Measurements from ENCODE around the gene P3H2. TPM values are rescaled to one million over a fixed set of nuclear protein-coding genes. Genes with fewer than 3 reads are reported as not detected.
"Not testable (repeated sequence)": the region's sequence is repeated elsewhere in the genome, so short reads cannot be mapped to it uniquely, and the experiment has no call there.

The P3H2 gene
- total RNA-seq, 1 donor from 2014 or later = 11.4 TPM

DNA sequence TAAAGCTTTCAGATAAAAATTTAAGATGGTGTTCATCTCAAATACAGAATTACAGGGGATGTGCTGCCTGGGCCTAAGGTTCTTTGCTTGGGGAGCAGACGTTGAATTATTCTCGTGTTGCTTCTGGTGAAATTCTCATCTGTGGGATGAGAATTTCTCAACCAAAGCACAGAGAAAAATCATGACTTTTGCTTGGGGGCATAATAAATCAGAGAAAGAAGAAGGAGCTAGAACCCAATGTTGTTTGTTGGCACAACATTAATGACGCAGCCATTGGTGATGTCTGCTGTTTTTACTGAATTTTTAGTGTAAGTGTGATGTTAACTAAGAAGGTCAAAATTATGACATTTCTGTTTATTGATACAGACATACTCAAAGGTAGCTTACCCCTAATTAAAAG, 35.7 kb downstream of the P3H2 start:
- no peak for DNase-seq (ENCODE audit: low spot score)

DNA sequence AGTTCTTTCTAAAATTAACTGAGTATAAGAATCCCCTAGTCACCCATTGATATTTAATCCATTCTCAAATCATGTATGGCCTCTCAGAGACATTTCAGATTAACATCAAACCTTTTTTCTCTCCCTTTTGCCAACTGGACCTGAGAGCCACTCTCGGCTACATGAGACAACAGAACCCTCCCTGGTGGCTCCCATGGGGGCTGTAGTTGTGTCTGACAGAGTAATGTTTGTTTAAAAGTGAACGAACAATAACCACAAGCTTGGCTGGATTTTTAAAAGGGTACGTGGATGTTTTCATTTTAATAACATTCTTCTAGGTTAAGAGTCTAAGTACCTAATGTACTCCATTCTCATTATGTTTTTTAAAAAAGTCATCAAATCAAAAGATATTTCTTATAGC, 37.1 kb downstream of the P3H2 start:
- no peak for DNase-seq (ENCODE audit: low spot score)

DNA sequence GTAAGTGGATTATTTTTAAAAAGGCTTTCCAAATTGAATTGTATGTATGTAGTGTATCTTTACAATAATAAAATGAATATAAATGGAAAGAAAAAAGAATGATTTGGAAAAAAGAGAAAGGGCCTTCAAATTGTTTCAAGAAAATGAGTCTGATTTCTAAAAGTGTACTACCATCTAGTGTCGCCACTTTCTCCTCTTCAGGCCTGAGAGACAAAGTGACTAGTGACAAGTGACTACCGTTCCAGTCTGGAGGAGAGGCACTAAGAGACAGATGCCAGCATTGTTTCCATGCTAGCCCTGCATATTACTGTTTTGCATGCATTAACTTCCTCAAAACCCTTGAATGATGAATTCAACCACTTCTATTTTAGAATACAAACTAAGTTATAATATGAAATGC, 39.3 kb downstream of the P3H2 start:
- DNase-seq (ENCODE audit: low spot score) = no peak

DNA sequence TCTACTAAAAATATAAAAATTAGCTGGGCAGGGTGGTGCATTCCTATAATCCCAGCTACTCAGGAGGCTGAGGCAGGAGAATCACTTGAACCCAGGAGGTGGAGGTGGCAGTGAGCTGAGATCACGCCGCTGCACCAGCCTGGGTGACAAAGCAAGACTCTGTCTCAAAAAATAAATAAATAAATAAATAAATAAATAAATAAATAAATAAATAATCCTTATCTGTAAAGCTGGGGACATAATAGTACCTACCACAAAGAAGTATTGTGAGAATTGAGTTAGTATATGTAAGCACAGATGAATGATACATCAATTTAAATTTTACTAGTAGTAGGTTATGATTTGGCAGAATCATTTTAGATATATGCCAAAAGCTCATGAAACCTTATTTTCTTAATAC, 41.5 kb downstream of the P3H2 start:
- not testable (repeated sequence) for DNase-seq (ENCODE audit: low spot score)

DNA sequence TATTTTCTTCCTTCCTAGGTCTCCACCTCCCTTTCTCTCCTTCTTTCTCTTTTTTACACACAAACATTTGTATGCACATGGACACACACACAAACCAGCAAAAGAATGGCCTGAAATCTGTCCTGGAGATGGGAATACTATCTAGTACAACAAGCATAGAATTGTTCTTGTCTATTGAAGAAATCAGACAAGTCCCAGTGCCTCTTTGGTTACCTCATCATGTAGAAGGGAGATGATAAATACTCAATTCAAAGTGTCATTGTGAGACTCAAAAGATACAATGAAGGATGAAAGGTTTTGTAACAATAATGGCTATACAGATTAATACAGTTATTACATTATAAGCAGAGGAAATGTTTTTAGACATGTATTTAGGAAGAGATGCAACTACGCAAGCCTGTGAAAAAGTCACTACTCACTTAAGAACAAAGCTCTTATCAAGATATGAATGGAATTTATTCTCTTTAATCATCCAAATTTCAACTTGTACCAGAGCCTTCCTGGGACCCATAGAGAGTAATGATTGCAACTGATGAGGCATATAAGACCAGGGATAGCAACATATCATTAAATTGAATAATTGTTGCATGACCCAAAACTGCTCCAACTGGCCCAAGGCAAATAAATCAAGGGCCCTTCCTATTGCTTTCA, 43.2 kb downstream of the P3H2 start:
- DNase-seq (ENCODE audit: low spot score) = no peak

DNA sequence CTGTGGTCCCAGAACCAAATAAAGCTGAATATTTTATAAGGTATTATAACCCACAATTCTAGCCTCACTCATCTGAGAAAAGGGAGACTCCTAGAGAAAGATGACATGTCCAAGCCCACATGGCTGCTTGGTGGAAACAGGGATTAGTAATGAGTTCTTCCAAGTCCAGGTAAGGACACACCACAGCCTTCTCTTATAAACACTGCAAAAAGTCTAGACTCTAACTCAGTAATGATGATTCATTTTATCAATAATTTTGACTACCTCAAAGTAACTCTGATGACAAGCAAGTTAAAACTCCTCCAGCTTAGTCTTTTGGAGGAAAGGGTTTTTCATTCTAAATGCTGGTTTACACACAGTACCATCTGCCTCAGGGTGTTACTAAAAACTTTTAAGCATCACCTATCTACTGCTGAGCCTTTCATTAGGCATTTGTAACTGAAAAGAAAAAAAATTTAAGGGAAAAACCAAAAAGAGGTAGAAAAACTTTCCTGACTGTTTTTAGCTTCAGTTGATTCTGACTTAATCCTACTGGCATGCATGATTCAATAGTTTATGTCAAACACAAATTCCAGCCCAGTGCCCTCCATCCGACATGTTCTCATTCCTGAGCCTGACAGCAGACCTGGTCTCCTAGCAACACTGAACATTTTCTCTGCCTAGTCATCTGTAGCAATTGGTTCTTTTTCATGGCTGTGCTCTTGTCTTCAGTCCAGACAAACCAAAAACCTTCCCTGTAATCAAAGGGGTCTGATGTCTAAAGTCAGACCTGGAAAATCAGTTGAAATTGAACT, 43.9 kb downstream of the P3H2 start:
- peak; percentile 37 for DNase-seq (ENCODE audit: low spot score)

DNA sequence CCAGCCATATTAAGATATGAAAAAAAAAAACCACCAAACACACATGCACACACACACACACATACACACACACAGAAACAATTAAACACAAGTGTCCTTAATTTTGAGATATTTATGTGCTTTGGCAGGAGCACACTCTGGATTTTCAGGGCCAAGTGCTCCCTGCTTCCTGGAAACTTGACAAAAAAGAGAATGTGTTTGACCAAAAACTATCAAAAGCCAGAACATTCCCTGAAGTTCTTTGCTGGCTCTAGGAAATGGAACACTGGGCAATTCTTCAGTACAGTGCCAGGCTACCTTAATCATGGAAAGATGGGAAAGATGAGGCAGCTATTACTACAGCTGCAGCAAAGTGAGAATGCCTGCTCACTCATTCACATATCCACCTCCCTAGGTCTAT, 44.6 kb downstream of the P3H2 start:
- no peak for DNase-seq (ENCODE audit: low spot score)

DNA sequence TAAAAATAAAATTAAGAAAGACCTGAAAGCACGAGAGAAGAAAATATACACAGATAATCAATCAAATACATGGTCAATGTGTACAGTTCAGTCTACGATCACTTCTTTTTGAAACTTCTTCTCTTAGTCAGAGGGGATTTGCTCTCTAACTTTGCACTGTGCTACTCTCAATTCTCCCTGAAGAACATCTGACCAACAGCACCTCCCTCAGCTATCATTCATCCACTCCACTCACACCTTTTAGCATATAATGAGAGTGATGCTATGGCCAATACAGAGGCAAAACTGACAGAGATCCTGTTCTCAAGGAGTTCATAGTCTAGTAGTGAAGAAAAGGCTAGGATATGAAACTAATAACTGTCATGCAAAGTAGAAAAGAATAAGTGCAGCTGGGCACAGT, 45.9 kb downstream of the P3H2 start:
- no peak for DNase-seq (ENCODE audit: low spot score)

DNA sequence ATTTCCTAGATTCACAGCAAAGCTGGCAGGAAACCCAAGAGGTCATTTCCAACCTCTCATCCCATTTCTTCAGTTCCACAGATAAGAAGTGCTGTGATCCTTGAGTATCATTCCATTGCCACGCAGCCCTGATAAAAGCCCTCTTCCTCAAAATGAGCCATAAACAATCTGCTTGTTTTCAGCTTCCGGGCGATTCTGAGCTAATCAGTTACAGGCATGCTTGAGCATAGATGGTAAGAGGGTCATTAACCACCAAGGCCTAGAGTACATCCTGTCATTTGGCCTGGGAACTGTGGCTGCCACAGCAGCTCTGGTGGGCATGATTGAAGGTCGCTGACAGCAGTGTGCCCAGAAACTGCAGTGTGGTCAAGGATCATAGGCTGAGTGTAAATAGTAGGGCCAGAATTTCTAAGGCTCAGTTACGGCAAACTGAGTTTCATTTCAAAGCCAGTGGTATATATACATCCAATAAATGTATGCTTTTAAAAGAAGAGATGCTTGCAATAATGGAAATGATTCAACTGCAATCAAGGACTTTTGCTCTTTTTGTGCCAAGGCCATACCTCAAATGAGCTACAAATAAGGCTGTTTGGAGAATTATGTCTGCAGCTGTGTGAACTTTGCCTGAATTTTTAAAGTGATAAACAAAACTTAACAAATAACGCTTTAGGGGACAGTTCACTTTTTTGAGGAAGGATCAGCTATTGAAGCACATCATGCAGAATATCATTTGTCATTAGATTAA, 47.3 kb downstream of the P3H2 start:
- no peak for DNase-seq (ENCODE audit: low spot score)

DNA sequence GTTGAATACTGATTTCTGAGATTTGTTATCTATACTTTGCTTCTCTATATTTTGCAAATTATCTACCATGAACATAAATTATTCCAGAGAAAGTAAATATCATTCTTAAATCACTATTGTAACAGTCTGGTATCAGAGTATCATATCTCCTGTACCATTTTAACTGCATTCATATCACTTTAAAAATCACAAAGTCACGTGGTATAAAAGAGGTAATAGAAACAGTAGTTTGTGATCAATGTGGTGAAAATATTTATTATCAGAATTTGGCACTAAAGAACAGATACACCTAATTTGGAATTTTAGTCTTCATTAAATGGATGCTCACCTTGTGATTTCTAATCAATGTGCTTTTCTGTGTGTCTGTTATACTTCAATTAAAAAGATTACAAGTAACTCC, 47.8 kb downstream of the P3H2 start:
- no peak for DNase-seq (ENCODE audit: low spot score)

DNA sequence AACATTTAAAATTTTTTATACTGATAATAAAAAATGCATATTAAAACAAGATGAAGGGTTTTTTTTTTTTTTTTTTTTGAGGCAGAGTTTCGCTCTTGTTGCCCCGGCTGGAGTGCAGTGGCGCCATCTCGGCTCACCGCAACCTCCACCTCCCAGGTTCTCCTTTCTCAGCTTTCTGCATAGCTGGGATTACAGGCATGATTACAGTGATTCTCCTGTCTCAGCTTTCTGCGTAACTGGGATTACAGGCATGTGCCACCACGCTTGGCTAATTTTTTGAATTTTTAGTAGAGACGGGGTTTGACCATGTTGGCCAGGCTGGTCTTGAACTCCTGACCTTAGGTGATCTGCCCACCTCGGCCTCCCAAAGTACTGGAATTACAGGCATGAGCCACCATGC, 48.8 kb downstream of the P3H2 start:
- DNase-seq (ENCODE audit: low spot score) = not testable (repeated sequence)

DNA sequence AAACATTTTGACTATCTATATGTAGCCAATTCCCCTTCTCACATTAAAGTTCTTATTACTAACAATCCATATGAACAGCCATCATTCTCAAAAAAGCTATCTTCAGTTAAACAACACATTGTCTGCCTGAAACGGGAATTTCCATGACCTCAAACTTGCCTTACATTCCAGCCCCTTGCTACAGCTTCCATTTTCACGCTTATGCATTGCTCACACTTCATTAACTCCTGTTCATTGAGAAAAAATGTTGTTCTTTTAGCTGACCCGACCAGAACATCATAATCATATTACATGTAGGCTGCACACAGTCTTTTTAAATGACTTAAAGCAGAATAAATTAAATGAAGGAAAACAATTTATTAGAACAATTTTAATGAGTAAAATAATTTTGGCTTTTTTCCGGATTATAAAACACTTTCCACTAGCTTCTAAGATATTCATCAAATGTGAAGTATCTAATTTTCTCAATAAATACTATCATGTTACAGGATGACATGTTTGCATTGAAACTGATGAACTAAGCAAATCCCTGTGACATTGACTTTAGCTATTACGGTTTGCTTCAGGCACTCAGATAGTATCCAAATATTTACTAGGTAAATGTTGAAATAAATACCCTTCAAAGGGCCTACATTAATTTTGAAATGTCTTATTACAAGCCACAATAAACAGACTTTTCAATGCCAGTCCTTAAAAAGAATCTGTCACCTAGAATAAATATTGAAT, 49.9 kb downstream of the P3H2 start:
- no peak for DNase-seq (ENCODE audit: low spot score)

DNA sequence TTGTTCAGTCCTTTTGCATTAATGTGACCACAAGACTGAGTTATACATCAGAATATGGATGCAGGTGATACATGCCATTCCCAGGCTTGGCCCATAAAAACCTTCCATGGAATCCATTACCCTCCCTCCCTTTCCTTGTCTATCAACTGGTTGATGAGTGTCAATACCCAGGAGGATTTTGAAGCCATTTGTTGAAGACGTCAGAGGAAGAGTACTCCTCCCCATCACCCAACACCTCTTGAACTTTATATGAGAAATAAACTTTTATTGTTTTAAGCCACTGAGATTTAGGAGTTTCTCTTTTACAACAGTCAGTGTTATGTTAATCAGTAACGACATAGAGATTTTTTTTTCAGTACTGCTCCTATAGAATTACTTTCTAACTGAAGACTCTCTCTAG, 55.5 kb downstream of the P3H2 start:
- DNase-seq (ENCODE audit: low spot score) = no peak

DNA sequence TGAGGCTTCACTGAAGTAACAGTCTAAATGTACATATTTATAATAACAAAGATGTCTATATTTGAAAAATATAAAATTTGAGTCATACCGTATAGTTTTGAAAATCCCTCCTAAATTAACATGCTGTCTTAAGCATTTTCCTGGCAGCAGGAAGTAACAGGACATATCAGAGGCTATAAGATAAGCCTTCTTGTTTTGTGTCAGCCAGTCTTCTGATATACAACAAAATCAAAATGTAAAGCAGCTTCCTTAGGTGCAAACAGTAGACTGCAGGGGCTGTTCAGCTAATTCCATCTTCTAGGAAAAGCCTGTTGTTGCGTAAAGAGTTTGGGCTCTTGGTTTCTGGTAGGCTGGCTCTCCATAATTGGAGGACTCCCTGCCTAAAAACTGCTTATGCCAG, 56.0 kb downstream of the P3H2 start:
- DNase-seq (ENCODE audit: low spot score) = no peak

DNA sequence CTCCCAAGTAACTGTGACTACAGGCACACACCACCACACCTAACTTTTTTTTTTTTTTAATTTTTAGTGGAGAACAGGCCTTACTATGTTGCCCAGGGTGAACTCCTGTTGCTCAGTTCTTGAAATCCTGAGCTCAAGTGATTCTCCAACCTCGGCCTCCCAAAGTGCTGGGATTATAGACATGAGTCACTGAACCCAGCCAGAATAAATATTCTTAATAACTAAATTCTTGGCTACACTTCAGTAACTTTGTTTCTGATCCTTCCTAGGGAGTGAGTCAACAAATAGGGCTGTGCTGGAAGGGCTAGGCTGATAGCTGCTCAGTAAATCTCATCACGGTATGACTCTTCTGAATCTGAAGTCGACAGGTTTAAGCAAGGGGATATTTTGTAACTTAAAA, 56.6 kb downstream of the P3H2 start:
- DNase-seq (ENCODE audit: low spot score) = no peak

DNA sequence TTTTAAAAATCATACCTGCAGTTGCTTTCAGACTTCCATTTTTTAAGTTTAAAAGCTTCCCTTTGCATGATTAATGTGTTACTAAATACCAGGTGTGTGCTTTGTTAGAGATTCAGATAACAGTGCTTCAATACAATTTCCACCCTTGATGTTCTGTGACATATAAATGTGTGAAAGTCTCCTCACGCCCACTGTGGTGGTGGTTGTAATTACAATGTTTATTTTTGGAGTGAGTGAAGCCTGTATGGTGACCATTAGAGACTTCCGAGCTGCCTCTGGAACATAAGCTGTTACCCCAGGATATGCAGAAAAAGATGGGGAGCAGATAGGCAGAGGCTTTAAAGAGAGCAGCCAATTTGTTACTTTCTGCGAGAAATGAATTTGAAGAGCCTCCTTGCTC, 57.2 kb downstream of the P3H2 start:
- DNase-seq (ENCODE audit: low spot score) = no peak

DNA sequence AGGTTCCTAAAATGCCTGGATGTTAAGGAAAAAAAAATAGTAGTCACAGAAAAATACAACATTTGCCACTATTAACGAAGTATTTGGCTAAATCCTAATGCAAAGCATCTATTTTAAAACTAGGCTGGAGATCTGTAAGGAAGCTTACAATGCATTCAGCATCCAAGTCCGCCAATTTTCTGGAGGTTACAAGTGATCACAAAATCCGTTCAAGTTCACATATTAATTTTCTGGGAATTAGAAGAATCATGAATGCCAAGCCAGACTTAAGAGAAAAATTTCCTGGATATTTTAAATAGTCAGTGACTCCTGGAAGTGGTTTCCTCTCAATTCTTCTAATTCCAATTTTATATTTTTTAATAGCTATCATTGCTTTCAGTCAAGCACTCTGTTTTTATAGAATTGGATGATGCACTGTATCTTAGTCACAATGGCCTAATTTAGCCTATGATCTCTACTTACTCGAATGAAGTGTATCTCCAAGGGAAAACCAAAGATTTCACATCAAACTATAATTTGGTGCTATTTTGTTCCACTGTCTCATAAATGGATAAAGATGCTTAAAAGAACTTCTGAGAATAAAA, 60.4 kb downstream of the P3H2 start:
- DNase-seq (ENCODE audit: low spot score) = no peak

DNA sequence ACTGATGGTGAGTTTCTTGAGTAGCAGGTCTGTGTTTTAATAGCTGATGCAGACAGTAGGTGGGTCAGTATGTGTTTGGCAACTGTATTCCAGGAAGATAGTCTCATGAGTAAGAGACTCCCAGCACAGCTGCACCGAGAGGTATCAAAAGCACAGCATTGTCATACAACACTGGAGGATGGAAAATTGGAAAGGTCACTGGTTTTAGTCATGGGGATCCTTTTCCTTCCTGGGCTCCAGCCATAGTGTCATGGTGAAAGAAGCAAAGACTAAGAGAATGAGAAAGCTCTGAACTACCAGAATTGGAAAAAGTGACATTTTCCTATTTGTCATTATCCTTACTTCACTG, 61.5 kb downstream of the P3H2 start:
- no peak for DNase-seq (ENCODE audit: low spot score)

DNA sequence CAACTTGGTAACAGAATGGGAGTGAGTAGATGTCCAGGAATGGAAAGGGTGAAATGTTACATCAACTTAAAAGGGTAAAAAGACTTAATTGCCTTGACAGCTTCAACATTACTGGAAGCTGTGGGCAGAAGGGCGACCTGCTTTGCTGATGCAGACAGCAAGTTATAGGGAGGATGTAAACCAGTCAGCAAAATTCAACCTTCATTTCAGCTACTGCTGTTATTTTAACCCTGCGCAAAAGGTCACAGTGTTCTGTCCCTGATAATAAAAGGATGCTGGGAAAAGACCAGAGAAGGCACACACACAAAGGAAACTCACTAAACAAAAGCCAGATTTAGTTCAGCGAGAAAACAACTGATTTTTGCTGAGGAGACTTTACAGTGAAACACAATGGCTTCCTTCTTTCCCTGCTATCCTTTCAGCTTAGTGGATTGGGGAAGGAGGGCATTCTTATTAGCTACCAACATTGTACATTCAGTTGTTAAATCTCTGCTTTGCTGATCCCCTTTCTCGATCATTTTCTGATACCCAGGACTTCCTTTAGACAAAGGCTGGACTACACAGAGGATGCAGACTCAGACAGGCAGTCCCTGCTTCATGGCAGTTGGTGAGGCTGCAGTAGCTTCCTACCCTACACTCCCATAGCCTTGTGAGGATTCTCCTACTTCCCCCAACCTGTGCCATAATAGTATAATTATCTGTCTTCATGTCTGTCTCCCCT, 62.0 kb downstream of the P3H2 start:
- DNase-seq (ENCODE audit: low spot score) = no peak

DNA sequence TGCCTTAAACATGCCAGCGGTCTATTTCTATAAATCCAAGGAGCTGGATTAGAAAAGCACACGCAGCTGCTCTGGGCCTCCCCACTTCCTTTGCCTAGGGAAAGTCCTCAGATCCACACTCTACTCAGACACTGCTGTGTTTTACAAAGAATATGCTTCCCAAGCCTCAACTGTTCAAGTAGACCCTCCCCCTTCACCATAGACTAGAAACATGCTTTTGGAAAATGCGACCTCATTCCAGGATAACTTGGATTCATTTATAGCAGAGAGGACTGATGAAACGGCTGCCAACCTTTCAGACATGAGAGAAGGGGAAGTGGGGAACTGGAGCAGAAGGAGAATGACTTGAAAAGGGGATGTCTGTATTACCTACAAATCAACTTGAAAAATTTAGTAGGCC, 64.0 kb downstream of the P3H2 start:
- no peak for DNase-seq (ENCODE audit: low spot score)

DNA sequence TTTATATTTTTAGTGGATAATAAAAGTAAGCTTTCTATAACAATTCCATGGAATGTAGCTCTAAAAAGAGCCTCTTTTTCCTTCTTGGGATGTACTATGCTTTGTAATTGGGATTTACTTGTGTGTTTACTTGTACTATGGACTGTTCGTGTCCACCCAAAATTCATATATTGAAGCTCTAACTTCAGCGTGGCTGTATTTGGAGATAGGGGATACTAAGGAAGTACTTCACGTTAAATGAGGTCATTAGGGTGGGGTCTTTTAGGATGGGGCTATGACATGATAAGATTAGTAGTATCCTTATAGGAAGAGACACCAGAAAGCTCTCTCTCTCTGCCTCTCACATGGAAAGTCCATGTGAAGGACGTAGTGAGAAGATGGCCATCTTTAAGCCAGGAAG, 64.9 kb downstream of the P3H2 start:
- no peak for DNase-seq (ENCODE audit: low spot score)
